ENCODE results near the gene NDUFA12.
A peak's percentile ranks its signal among the peaks of the same experiment; 100 is the strongest.
"Not testable (repeated sequence)": the region's sequence is repeated elsewhere in the genome, so short reads cannot be mapped to it uniquely, and the experiment has no call there.

Gene NDUFA12
- total RNA-seq = 24.1 to 51.4 (median 32.6) reads per million in 4 experiments

DNA sequence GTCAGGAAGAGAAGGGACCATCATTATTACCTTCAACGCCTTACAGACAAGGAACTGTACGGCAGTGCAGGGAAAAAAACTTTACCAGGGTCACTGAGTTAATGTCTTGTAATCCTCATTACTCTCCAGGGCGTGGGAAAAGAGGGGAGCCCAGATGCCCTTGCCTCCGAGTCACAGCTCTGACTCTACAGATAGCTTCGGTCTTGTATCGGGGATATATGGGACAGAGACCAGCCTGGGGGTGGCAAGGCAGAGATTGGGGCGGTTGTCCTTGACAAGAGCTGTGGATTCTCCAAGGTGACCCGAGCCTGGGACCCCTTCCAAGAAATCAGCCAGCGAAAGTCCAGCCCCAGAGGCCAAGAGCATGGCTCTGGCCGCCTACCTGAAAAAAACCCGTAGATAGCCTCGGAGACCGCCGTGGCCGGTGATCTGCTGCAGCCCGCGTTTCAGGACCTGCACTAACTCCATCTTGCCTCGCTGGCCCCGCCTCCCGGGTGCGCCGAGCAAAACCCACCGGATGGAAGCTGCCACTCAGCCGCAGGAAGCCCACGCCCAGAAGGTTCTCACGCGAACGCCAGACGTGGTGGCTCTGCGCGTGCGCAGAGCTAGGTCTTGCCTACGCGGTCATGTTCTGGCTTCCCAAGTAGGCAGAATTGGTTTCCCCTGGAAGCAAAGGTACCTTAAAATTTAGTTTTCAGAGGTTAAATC lies at the start of gene NDUFA12:
Gene NDUFA12, minus strand, starts transcription at position 485 of the 708 bp plus-strand sequence. Its CDS starts 17 bp downstream, at position 468.
- peak; percentile 88 for DNase-seq

DNA sequence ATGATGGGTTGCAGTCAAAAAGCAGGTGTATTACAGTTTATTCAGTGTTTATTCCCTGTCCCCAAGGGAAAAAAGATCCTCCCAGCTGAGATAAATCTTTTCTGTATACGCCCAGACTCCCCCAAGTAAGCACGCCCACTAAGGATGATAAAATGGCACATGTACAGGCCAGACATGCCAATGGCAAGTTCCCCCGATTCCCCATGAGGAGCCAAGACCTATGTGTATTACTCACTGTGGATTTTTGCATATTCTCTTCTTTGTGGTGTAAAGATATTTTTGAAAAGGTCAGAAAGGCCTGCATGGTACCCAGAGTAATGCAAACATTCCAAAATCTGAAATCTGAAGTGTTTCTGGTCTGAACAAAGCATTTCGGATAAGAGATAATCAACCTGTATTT lies 47.7 kb upstream of the NDUFA12 start:
- no peak for DNase-seq

DNA sequence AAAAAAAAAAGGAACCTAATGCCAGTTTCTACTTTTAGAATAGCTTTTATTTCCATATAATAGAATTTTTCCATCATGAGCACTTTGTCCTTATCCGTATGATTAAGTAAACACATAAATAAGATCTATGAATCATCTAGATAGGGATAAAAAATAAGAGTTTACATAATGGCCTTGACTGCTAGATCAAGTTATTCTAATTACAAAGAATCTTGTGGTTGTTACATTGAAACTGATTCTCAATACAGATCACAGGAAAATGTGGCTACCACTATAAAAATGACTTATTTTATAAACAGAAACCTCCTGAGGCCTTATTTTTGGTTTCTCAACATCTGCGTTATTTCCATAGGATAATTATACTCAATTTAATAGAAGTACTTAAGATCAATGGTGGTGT lies 34.4 kb upstream of the NDUFA12 start:
- no peak for DNase-seq

DNA sequence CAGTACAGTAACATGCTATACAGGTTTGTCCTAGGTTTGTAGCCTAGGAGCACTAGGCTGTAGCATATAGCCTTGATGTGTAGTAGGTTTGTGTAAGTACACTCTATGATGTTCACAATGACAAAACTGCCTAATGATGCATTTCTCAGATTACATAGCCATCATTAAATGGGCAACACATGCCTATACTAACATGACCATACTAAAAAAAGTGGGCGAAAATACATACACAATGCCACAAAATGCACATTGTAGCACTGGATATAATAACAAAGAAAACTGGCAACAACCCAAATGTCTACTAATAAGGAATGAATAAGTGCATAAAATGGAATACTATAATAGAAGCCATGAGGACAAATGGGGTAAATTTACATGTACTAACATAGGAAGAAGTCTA lies 31.3 kb upstream of the NDUFA12 start:
- DNase-seq = no peak

DNA sequence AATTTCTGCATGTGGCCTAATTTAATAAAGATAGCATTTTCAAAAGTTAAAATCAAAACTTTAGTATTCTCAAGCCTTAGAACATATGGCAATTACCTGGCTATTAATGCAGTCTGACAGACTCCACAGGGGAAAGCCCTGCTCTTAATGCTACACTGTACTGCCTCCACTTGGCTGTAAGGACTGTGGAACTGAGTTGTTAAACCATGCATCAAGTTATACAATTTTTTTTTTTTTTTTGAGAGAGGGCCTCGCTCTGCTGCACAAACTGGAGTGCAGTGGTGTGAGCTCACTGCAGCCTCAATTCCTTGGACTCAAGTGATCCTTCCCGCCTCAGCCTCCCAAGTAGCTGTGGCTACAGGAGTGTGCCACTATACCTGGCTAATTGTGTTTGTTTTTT lies 19.0 kb upstream of the NDUFA12 start:
- no peak for DNase-seq

DNA sequence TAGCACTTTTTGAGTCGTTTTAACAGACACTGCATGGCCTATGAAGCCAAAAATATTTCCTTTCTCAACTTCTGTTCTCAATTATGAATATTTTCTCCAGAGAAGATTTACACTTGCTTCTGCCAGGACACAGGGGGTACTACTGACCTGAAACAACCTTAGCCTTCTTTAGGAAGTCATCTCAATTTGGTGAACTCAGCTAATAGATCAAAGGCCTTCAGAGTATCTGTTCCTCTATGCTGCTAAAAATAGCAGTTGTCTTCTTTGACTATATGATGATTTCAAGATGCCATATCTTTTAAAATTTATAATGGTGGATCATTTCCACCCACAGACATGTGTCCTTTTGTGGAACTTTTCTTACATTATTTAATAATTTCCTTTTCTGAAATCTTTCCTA lies 14.0 kb upstream of the NDUFA12 start:
- no peak for DNase-seq

DNA sequence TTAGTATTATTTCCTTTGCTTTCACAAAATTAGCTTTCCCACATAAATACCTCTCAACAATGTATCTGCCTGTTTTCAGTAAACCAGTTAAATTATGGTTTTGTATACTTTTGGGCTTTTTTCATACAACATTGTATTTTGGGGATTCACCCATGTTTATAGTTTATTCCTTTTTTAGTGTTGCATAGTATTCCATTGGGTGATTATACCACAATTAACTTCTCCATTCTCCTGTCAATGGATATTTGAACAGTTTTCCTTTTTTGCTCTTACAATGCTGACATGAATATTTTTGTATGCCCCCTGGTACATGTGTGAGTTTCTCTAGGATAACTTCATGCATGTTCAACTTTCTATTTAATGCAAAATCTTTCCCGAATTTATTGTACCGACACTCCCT lies 12.6 kb upstream of the NDUFA12 start:
- DNase-seq = no peak

DNA sequence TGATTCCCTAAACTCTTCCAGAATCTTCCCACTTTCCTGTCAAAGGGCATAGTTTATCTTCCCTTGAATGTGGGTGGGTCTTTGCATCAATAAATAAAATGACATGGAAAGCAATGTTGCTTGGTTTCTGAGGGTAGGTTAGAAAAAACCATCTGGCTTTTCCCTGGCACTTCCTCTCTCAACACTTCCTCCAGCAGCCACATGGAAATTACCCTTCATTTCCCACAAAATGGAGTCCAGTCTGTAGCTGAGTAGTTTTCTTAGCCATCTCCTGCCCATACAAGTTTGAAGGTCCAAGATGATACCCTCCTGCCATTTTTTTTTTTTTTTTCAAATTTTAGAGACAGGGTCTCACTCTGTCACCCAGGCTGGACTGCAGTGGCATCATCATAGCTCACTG lies 11.1 kb upstream of the NDUFA12 start:
- no peak for DNase-seq

DNA sequence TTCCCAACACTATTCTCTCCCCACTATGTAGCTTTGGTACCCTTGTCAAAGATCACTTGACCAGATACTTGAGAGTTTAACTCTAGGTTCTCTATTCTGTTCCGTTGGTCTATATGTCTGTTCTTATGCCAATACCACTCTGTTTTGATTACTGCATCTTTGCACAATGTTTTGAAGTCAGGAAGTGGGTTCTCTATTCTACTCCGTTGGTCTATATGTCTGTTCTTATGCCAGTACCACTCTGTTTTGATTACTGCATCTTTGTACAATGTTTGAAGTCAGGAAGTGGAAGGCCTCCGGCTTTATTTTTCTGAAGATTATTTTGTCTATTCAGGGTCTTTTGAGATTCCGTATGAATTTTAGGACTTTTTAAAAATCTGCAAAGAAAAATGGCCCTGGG lies 2.7 kb upstream of the NDUFA12 start:
- no peak for DNase-seq

DNA sequence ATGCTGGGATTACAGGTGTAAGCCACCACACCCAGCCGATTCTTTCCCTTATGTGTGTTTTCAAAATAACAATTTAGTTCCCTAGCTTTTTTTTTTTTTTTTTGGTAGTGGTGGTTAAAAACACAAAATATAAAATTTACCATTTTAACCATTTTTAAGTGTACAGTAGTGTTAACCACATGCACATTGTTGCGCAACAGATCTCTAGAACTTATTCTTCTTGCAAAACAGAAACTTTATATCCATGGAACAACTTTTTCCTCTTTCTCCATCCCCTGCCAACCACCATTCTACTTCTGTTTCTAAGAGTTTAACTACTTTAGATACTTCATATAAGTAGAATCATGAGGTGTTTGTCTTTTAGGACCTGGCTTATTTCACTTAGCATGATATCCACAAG lies 1.1 kb upstream of the NDUFA12 start:
- no peak for DNase-seq

DNA sequence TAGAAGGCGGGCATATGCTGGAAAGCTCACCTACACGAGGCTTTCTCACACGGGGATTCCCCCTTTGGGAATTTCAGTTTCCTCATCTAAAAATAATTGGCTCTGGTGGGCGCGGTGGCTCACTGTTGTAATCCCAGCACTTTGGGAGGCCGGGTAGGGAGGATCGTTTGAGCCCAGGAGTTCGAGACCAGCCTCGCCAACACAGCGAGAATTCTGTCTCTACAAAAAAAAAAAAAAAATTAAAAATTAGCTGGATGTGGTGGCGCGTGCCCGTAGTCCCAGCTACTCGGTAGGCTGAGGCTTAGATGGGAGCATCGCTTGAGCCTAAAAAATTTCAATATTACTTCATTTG lies 400 bp upstream of the NDUFA12 start:
- DNase-seq = no peak

DNA sequence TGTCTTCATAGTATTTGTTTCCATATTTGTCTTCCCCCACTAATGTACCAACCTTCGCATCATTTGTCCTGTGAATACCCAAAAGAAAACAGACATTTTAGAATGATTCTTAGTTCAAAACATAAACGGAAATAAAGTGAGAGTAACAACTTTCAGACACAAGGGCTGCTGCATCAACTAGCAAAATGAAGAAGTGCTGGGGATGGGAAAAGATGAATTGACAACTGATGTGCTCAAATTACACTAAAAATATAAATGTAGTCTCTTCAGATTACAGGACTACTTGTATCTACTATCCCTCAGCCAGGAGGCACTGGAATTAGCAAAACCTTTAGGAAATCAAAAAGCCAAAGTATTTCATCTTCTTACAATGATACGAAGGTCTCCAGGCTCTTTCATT lies 743 bp downstream of the NDUFA12 start:
- no peak for DNase-seq

DNA sequence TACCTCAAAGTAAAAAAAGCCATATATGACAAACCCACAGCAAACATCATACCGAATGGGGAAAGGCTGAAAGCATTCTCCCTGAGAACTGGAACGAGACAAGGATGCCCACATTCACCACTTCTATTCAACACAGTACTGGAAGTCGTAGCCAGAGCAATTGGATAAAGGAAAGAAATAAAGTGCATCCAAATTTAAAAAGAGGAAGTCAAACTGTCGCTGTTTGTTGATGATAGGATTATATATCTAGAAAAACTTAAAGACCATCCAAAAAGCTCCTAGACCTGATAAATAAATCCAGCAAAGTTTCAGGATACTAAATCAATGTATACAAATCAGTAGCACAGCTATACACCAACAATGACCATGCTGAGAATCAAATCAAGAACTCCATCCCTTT lies 5.2 kb downstream of the NDUFA12 start:
- no peak for DNase-seq

DNA sequence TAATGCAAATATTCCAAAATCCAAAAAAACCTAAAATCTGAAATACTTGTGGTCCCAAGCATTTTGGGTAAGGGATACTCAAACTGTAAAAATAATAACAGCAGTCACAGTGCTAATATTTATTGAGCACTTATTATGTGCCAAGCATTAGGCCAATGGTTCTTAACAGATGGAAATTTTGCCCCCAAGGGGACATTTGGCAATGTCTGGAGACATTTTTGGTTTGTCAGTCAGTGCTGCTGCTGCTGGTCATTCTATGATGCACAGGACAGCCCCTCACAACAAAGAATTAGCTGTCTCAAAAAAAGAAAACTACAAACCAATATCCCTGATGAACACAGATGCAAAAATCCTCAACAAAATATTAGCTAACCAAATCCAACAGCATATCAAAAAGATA lies 5.8 kb downstream of the NDUFA12 start:
- DNase-seq = no peak

DNA sequence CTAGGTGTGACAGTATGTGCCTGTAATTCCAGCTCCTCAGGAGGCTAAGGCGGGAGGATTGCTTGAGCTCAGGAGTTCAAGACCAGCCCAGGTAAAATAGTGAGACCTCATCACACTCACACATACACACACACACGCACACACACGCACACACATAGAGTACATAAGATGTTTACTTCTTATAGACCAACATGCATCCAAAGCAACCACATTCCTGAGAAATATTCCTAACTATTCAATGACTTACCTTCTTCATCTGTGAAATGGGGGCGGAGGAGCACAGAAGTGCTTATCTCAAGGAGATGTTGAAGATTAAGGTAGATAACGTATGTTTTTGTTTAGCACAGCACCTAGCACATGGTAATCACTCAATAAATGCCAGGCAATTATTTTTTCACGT lies 6.4 kb downstream of the NDUFA12 start:
- DNase-seq = no peak

DNA sequence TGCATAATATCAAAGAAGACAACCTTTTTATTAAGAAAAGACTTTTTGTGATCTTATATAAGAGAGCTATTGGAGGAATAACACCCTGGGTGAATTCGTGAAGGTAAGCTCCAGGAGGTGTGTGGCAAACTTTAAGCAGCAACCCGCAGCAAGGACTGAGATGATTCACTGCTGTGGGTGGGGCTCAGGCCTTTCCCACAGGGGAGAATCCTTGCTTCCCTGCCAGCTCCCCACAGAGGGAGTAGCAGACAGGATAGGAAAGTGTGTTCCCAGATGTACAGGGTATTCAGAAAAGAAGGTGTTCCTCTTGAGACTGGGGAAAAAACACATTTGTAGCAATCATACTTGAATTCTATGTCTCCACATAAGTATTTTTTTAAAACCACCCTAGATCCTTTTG lies 9.2 kb downstream of the NDUFA12 start:
- DNase-seq = no peak

DNA sequence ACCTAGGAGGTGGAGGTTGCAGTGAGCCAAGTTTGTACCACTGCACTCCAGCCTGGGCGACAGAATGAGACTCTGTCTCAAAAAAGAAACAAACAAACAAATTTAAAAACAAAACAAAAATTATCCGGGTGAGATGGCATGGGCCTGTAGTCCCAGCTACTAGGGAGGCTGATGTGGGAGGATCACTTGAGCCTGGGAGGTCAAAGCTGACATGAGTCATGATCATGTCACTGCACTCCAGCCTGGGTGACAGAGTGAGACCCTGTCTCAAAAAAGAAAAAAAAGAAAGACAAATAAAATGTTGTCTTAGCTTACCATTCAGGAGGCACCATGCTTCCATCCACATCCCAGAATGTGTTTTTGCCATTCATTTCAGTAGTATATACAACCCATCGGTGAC lies 9.6 kb downstream of the NDUFA12 start:
- DNase-seq = not testable (repeated sequence)

DNA sequence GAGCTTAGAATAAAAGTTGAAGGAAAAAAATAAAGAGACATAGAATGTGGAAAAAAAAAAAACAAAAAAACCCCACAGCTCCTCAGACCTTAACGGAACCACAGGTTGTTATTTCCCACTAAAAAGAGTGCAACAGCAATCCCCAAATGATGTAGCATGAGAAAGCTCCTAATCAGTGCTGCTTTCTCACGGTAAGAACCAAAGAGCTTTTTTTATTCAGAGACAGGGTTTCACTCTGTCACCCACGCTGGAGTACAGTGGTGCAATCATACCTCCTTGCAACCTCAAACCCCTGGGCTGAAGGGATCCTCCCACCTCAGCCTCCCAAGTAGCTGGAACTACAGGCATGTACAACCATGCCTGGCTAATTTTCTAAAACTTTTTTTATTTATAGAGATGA lies 13.3 kb downstream of the NDUFA12 start:
- no peak for DNase-seq

DNA sequence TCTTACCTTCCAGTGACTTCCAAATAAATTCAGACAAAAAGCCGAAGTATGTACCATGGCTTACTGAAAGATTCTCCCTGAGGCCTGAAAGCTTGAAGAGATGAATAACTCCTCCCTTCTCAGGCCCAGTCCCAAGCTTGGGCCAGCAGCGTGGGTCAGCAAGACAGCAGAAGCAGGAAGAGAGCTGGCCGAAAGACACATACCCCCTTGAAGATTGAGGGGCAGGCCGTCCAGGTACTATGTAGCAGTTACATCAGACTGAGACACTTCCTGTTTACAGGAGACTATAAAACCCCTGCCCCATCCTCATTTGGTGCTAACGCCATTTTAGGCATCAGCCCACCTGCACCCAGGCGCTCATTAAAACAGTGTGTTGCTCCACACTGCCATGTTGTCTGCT lies 15.0 kb downstream of the NDUFA12 start:
- no peak for DNase-seq

DNA sequence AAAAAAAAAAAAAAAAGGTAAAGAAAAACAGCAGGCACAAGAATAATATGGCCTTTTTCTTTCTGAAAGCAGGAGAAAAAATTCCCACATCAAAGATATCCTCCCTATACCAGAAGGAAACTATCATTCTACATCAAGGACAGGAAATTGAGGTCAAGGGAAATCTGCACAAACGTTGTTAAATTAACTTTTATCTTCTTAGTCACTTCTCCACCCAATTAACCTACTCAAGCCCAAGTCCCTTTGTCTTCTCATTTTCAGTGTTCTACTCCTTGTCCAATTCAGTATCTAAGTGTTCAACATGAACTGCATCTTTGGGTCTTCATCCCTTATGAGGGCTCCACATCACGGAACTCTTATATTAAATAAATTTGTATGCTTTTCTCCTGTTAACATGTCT lies 15.7 kb downstream of the NDUFA12 start:
- DNase-seq = no peak

DNA sequence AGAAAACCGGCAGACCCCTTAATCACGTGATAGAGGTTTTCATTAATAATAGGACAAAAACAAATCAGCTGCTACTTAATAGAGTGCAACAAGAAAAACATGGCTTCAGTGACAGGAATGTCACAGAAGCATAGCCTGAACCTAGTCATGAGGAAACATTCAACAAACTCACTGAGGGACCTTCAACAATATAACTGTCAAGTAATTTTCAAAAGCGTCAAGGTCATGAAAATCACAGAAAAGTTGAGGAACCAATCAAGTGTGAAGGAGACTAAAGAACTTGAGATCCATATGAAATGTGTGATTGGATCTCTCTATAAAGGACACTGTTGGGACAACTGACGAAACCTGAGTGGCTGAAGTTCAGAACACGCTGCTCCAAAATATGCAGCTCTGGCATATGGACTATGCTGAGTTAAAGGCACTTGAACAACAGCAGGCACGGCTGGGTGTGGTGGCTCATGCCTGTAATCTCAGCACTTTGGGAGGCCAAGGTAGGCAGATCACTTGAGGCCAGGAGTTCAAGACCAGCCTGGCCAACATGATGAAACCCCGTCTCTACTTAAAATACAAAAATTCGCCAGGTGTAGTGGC lies 16.3 kb downstream of the NDUFA12 start:
- DNase-seq = no peak

DNA sequence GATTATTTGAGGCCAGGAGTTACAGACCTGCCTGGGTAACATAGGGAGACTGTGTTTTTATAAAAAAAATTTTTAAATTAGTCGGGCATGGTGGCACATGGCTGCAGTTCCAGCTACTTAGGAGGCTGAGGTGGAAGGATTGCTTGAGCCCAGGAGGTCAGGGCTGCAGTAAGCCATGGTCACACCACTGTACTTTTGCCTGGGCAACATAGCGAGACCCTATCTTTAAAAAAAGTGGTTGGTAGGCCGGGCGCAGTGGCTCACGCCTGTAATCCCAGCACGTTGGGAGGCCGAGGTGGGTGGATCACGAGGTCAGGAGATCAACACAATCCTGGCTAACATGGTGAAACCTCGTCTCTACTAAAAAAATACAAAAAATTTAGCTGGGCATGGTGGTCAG lies 18.4 kb downstream of the NDUFA12 start:
- not testable (repeated sequence) for DNase-seq

DNA sequence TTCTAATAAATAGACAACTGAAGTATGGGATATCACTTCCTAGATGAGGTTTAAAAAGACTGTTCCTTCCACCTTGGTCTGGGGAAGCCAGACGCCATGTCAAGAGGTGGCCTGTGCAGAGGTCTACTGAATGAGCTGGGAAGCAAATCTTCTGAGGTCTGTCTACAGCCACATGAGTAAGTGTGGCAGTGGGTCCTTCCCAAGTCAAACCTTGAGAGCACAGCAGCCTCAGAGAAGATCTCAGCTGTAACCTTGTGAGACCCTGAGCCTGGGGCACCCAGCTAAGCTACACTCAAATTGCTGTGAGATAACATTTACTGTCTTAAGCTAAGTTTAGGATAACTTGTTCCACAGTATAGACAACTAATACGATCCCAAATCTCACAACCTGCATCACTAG lies 20.2 kb downstream of the NDUFA12 start:
- no peak for DNase-seq

DNA sequence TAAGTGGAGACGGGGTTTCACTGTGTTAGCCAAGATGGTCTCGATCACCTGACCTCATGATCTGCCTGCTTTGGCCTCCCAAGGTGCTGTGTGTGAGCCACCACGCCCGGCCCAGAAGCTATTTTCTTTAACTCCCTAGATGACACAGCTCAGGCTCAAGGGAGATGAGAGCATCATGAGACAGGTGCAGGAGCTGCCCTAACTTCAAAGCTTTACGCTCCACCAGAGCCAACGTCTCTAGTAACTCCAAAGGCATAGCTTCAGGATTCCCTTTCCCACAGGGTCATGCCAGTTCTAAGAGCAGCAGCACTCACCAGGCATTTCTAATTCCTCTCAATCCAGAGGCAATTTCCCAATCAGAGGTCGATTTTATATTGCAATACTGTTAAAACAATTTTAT lies 21.0 kb downstream of the NDUFA12 start:
- no peak for DNase-seq

DNA sequence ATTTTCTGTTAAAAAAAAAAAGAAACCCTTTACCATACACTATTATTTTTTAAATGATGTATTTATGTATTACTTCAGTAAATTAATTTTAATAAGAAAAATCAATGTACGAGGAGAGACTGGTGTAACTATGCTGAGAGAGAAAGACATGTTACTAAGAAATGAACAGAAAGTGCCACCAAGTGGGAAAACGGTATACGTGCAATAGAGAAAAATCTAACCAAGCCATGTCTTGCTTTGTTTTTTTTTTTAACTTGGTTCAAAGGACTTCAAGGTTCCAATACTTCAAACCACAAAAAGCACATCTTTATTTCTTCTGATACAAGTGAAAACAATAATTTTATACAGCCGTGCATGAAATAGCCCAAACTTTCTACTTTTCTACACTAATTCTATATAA lies 22.9 kb downstream of the NDUFA12 start:
- no peak for DNase-seq
